CD14-positive monocyte (primary cell): ENCODE measurements around the gene PDXDC1. TPM values are rescaled to one million over a fixed set of nuclear protein-coding genes. Genes with fewer than 3 reads are reported as not detected.
"Not testable (repeated sequence)": the region's sequence is repeated elsewhere in the genome, so short reads cannot be mapped to it uniquely, and the experiment has no call there.

Experiments used
- DNase-seq, 3 donors: peaks; one replicate each; pipeline ENCODE4 v3.0.0-alpha.2; 2011 to 2022
- H2AFZ ChIP-seq: 2 replicates; pipeline ENCODE4 v1.6.0; 2012; ENCODE audit warnings: mild to moderate bottlenecking, low read depth, low read length, inconsistent platforms; ENCODE audit not compliant: insufficient read depth, poor library complexity, severe bottlenecking
- H3K27ac ChIP-seq, 2 donors: 1 replicate in 1 of 2; 2 replicates in 1 of 2; pipeline ENCODE4 v1.5.1; 2012 to 2013; ENCODE audit warnings: low read length in 2 of 2, control low read depth in 1 of 2, inconsistent platforms in 1 of 2, low read depth in 1 of 2, mild to moderate bottlenecking in 1 of 2
- H3K27me3 ChIP-seq, 2 donors: one replicate each; pipeline versions ENCODE4 v1.6.0 to v1.6.1; 2011 to 2013; ENCODE audit warnings: low read length in 2 of 2; ENCODE audit not compliant: control insufficient read depth in 2 of 2, insufficient read depth in 2 of 2
- H3K36me3 ChIP-seq, 2 donors: replicated peaks in 1 of 2; 1 replicate in 1 of 2; 2 replicates in 1 of 2; pipeline versions ENCODE4 v1.5.1 to v1.6.1; 2012 to 2013; ENCODE audit warnings: low read length in 2 of 2, control low read depth in 1 of 2, inconsistent platforms in 1 of 2, mild to moderate bottlenecking in 1 of 2; ENCODE audit not compliant: insufficient read depth in 2 of 2, control insufficient read depth in 1 of 2
- H3K4me1 ChIP-seq, 2 donors: 1 replicate in 1 of 2; 2 replicates in 1 of 2; pipeline versions ENCODE4 v1.5.1 to v1.6.1; 2012 to 2013; ENCODE audit warnings: low read length in 2 of 2, control low read depth in 1 of 2, inconsistent platforms in 1 of 2, mild to moderate bottlenecking in 1 of 2, moderate library complexity in 1 of 2; ENCODE audit not compliant: insufficient read depth in 2 of 2, control insufficient read depth in 1 of 2
- H3K4me2 ChIP-seq: replicated peaks from 2 replicates; pipeline ENCODE3; 2012; ENCODE audit warnings: low read length, moderate library complexity, mild to moderate bottlenecking; ENCODE audit not compliant: poor library complexity, severe bottlenecking; ENCODE audit errors: extremely low read depth
- H3K4me3 ChIP-seq, 3 experiments: fragments of 200-600 bp in 1 of 3; sonication (generic) in 1 of 3; replicated peaks in 1 of 3; 1 replicate in 2 of 3; 2 replicates in 1 of 3; pipeline ENCODE4 v1.5.1; 2011 to 2013; ENCODE audit warnings: low read length in 3 of 3, mild to moderate bottlenecking in 3 of 3, control low read depth in 2 of 3, low read depth in 2 of 3, inconsistent platforms in 1 of 3, moderate library complexity in 1 of 3
- H3K79me2 ChIP-seq: 2 replicates; pipeline ENCODE4 v1.6.0; 2012; ENCODE audit warnings: mild to moderate bottlenecking, control low read depth, inconsistent platforms, low read length, moderate library complexity; ENCODE audit not compliant: insufficient read depth
- H3K9ac ChIP-seq: 2 replicates; pipeline ENCODE4 v1.6.0; 2017; ENCODE audit warnings: low read length, mild to moderate bottlenecking; ENCODE audit not compliant: insufficient read depth, poor library complexity, severe bottlenecking
- H3K9me3 ChIP-seq, 2 donors: replicated peaks in 1 of 2; 1 replicate in 1 of 2; 2 replicates in 1 of 2; pipeline versions ENCODE4 v1.5.1 to v1.6.1; 2012 to 2013; ENCODE audit warnings: low read length in 2 of 2, control low read depth in 1 of 2; ENCODE audit not compliant: control insufficient read depth in 1 of 2, insufficient read depth in 1 of 2
- H4K20me1 ChIP-seq: 2 replicates; pipeline ENCODE4 v1.6.0; 2012; ENCODE audit warnings: mild to moderate bottlenecking, low read length, control low read depth, moderate library complexity; ENCODE audit not compliant: insufficient read depth
- H3K27ac Mint-ChIP-seq, 7 donors: one replicate each; pipeline ENCODE4 v1.8.0; 2020; ENCODE audit warnings: mild to moderate bottlenecking in 7 of 7, mixed read lengths in 7 of 7, moderate library complexity in 6 of 7, inconsistent platforms in 2 of 7
- H3K27me3 Mint-ChIP-seq, 3 donors: one replicate each; pipeline ENCODE4 v1.8.0; 2021 to 2022; ENCODE audit warnings: low read depth in 3 of 3, mild to moderate bottlenecking in 3 of 3, mixed read lengths in 3 of 3, moderate library complexity in 3 of 3, inconsistent platforms in 1 of 3
- H3K36me3 Mint-ChIP-seq, 2 donors: one replicate each; pipeline ENCODE4 v1.8.0; 2020; ENCODE audit warnings: mixed read lengths in 2 of 2, inconsistent platforms in 1 of 2, mild to moderate bottlenecking in 1 of 2
- H3K4me1 Mint-ChIP-seq: one replicate; pipeline ENCODE4 v1.8.0; 2020; ENCODE audit warnings: mild to moderate bottlenecking, mixed read lengths
- H3K4me3 Mint-ChIP-seq, 2 donors: one replicate each; pipeline ENCODE4 v1.8.0; 2020; ENCODE audit warnings: mild to moderate bottlenecking in 2 of 2, mixed read lengths in 2 of 2, moderate library complexity in 1 of 2
- H3K9me3 Mint-ChIP-seq, 7 donors: one replicate each; pipeline ENCODE4 v1.8.0; 2020 to 2022; ENCODE audit warnings: mixed read lengths in 7 of 7, mild to moderate bottlenecking in 6 of 7, moderate library complexity in 6 of 7, inconsistent platforms in 2 of 7
- WGBS: methylation state at CpG from one replicate; pipeline ENCODE4 v1.1.5; 2013; ENCODE audit warnings: missing lambda C conversion rate; ENCODE audit not compliant: insufficient coverage; 5-methylcytosine and 5-hydroxymethylcytosine counted together
- intact Hi-C, 2 donors: fragments of 100-400 bp; cut with micrococcal nuclease; formaldehyde crosslinking; loops; one replicate each; pipeline versions ENCODE4 v1.15.0 to v1.15.1; 2023
- polyA plus RNA-seq, 3 donors: library from polyadenylated mRNA; depleted of rRNA in 1 of 3; unstranded in 2 of 3; stranded (reverse) in 1 of 3; fragments of 300-500 nt in 2 of 3; fragments of >200 nt in 1 of 3; fragmentation: Illumina TruSeq in 2 of 3; gene quantifications; 1 replicate in 2 of 3; 2 replicates in 1 of 3; pipeline ENCODE4 v1.2.3, GENCODE V29; 2012 to 2021
- small RNA-seq: library from RNA; depleted of rRNA; stranded (forward); fragments of <200 nt; gene quantifications from one replicate; pipeline ENCODE3, GENCODE V24; 2012; ENCODE audit warnings: low read depth; ENCODE audit not compliant: insufficient read length

The PDXDC1 gene
- polyA plus RNA-seq, 3 donors: 22.3 to 50.1 (median 36.0) TPM

GRCh38 chr16:15179909-15180308 is 205.1 kb downstream of the PDXDC1 start:
- H3K9me3 ChIP-seq, H3K4me2 ChIP-seq, H3K27me3 ChIP-seq, H4K20me1 ChIP-seq, H3K9ac ChIP-seq, H3K4me3 ChIP-seq, H3K27ac ChIP-seq, H3K9me3 Mint-ChIP-seq, H3K4me1 Mint-ChIP-seq, intact Hi-C loops, H3K36me3 Mint-ChIP-seq, DNase-seq, H3K79me2 ChIP-seq, H3K27me3 Mint-ChIP-seq, H3K27ac Mint-ChIP-seq, H2AFZ ChIP-seq, H3K4me3 Mint-ChIP-seq, H3K4me1 ChIP-seq, H3K36me3 ChIP-seq: not testable (repeated sequence)
- WGBS: 75% methylated on average over 1 of the region's 3 CpGs

GRCh38 chr16:15180946-15181345 is 206.1 kb downstream of the PDXDC1 start:
- H3K4me1 Mint-ChIP-seq, H2AFZ ChIP-seq, H3K9ac ChIP-seq, H3K27ac Mint-ChIP-seq, H3K27ac ChIP-seq, H3K36me3 Mint-ChIP-seq, H3K27me3 ChIP-seq, H3K9me3 ChIP-seq, H3K4me3 ChIP-seq, H4K20me1 ChIP-seq, H3K79me2 ChIP-seq, H3K4me1 ChIP-seq, intact Hi-C loops, H3K9me3 Mint-ChIP-seq, H3K4me2 ChIP-seq, H3K4me3 Mint-ChIP-seq, H3K36me3 ChIP-seq, DNase-seq, H3K27me3 Mint-ChIP-seq: not testable (repeated sequence)
- no CpG with 5 or more reads among the region's 1 CpG for WGBS

- H3K27me3 ChIP-seq, H4K20me1 ChIP-seq, H3K4me1 Mint-ChIP-seq, H3K27me3 Mint-ChIP-seq, H2AFZ ChIP-seq, H3K4me2 ChIP-seq, H3K27ac Mint-ChIP-seq, H3K9me3 ChIP-seq, H3K27ac ChIP-seq, H3K9ac ChIP-seq, intact Hi-C loops, H3K79me2 ChIP-seq, H3K4me1 ChIP-seq, H3K4me3 Mint-ChIP-seq, H3K4me3 ChIP-seq, H3K36me3 Mint-ChIP-seq, H3K36me3 ChIP-seq, DNase-seq, H3K9me3 Mint-ChIP-seq: not testable (repeated sequence)
- 80% methylated on average over 1 of the region's 1 CpG for WGBS
Measured at GRCh38 chr16:15184000-15184399, 209.2 kb downstream of the PDXDC1 start.

Small RNA genes lying within 50 kb of the gene (small RNA-seq; reads per million reads assigned to genes)
- gene AC138932.4: not detected
- not detected for gene MIR1972-1
- not detected for gene MIR3180-4
- gene MIR6511A1: not detected
- gene MIR6770-1: not detected
- gene RF00019: not detected

Other genes with a start within 250 kb of the PDXDC1 start
- 1 to 10 TPM in 1 of 3 donors, not detected in 2; 2.0 TPM for gene NPIPA2, start 232.5 kb upstream of the PDXDC1 start, polyA plus RNA-seq
- 10 to 100 TPM; 18.4 to 22.5 (median 22.5) TPM for gene NOMO1, start 141.3 kb upstream of the PDXDC1 start, polyA plus RNA-seq
- gene NPIPA1, start 37.6 kb upstream of the PDXDC1 start, polyA plus RNA-seq: 10 to 100 TPM in 1 of 3 donors, not detected in 2; 63.7 TPM
- gene NTAN1, start 81.0 kb downstream of the PDXDC1 start, polyA plus RNA-seq: 10 to 100 TPM; 31.5 to 40.4 (median 37.3) TPM
- 1 to 10 TPM; 4.3 to 9.2 (median 9.1) TPM for gene RRN3, start 119.2 kb downstream of the PDXDC1 start, polyA plus RNA-seq